AG08395 (cell line): ENCODE measurements around the gene ADGRB3.
"Not testable (repeated sequence)": the region's sequence is repeated elsewhere in the genome, so short reads cannot be mapped to it uniquely, and the experiment has no call there.

Experiments
- DNase-seq: peaks from one replicate; pipeline ENCODE4 v3.0.0; 2012; ENCODE audit warnings: mixed read lengths, low spot score

ADGRB3 gene

DNA sequence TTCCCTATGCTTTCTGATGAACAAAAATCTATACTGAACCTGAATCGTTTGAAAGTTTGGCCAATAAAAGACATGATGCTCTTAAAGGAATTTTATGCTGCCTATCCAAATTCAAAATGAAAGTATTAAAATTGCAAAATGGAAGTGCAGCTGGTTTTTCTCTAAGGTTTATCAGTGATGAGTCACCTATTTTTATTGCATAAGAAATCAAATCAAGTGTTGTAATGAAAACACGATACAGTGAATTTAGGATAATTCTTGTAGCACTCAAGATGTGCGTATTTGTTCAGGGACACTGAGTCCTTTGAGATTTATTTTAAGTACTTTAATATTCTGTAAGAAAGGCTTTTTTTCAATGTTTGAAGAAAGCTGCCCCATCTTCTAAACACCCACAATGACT is 409.5 kb downstream of the ADGRB3 start:
- DNase-seq: no peak

DNA sequence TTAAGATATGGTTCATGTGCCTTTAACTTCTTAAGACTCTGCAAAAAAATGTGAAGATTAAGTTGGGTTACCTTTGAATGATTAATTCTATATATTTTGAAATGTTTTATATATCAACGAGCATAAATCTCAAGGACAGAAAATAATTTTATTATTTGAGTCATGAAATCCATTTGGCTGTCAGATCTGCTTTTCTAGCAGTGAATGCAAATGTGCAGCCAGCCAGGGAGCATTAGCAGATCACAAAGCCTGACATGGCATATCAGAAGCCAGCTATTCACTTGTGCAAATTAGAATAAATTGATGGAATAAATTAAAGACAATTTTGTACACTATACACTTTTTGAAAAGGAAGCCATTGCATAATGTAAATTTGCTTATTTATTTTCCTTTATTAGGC is 424.3 kb downstream of the ADGRB3 start:
- DNase-seq: no peak

DNA sequence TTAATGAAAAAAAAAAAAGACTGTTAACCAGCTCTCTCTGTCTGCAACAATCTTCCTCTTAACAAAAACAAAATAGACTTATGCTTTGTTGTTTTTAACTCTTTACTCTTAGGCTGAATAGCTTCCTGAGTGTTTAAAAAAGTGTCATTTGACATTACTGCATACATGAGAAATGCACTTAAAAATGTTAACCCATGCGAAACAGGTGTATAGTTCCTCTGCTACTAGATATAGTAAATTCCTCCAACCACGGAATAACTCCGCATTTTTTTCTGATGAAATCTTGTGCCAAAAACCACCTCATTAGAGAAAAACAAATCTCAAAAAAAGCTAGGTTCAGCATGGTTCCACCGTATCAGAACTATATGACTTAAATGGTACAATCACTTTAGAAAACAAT is 426.0 kb downstream of the ADGRB3 start:
- no peak for DNase-seq

DNA sequence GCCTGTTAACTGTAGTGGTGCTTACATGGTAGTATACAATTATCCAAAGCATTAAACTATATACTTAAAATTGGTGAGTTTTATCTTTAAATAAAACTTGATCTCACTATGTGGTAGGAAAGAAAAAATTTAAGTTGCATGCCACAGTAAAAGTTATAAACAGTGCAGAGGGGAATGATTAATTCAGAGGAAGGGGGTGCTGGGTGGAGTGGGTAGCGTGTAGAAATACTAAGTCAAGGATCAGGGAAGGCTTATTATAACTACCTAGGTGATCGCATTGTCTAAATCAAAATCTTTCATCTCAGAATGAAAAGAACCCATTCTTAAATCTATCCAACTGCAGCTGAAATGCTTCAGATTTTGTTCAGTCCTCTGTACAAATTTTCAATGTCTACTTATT is 428.3 kb downstream of the ADGRB3 start:
- DNase-seq: no peak

DNA sequence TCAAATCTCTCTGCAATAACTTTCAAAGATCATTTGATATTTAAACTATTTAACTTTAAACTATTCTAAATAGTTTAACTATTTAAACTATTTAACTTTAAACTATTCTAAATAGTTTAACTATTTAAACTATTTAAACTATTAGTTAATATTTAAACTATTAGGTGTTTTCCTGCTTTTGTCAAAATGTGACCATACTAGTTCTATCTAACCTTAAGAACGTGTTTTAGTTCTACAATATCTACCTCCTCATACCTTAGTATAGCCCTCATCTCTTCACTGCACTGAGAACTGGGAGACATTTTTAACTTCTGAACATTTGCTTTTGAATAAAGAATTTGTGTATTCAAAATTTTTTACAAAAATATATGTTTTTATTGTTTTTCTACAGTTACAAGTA is 429.1 kb downstream of the ADGRB3 start:
- no peak for DNase-seq

DNA sequence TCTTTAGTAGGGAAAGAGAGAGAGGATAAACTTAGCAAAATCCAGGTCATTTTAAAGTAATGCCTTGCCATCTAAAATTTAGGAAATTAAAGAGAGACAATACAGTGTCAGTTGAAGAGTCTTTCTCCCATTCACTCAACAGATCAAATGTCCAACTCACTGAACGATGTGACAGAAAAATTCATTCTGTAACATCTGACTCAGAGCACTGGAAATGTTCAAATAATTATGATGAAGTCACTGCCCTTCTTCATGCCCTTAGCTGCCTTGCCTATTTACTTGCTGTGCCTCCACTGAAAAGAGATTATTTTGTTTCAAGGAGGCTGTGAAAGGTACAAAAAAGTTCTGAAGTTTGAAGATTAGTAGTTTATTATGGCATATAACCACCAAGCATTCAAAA is 434.8 kb downstream of the ADGRB3 start:
- DNase-seq: no peak

DNA sequence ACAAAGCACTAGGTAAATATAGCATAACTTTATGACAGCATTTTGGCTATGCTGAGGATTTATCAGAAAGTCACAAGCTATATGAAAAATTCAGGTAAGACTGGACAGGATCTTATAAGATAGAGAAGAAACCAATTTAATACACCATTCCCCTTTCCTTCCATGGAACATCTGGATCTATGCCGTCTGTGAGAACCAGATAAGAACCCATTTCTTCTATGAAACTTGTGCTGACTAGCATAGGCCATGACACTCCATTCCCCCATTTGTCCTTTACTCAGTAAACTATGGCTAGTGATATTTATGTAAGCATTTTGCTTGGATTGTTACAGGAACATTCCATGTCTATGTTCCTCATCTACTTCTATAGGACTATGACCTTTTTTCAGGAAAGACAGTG is 437.7 kb downstream of the ADGRB3 start:
- DNase-seq: no peak

- no peak for DNase-seq
These were observed 449.8 kb downstream of the ADGRB3 start for GRCh38 chr6:69084746-69085335.

DNA sequence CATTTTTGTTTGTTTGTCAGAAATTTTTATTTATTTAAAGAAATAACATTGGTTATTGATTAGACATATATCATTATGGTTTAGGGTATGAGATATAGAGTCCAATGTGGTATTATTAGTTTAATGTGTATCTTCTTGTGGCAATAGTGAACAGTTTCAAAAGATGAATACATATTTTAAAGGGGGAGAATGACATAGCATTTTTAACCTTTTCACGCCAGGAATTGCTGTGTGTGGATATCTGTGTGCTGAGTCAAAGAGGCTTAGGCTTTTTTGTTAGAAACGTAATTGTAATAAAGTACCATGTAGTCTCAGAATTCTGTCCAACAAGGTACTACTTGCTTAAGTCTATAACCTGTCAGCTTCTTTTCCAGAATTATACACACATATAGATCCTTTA is 451.6 kb downstream of the ADGRB3 start:
- no peak for DNase-seq

GRCh38 chr6:69089539-69089938 is 454.5 kb downstream of the ADGRB3 start:
- DNase-seq: no peak

GRCh38 chr6:69090132-69090531 is 455.1 kb downstream of the ADGRB3 start:
- peak; percentile 27 for DNase-seq

- no peak for DNase-seq
These were observed 461.6 kb downstream of the ADGRB3 start for GRCh38 chr6:69096681-69097080.

GRCh38 chr6:69097948-69098347 is 462.9 kb downstream of the ADGRB3 start:
- no peak for DNase-seq

- DNase-seq: no peak
These were observed 463.8 kb downstream of the ADGRB3 start for GRCh38 chr6:69098910-69099309.

DNA sequence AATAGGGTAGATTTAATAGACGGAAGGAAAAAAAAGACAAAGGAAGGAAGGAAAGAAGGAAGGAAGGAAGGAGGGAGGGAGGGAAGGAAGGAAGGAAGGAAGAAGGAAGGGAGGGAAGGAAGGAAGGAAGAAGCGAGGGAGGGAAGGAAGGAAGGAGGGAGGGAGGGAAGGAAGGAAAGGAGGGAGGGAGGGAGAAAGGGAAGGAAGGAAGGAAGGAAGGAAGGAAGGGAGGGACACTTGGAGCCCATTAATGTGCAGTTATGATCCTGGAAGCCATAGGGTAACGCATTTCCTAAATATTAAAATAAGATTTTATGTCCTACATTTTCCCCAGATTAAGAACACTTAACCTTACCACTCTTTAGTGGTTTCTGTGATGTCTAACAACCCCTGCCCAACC is 465.7 kb downstream of the ADGRB3 start:
- DNase-seq: no peak

- DNase-seq: no peak
These were observed 467.3 kb downstream of the ADGRB3 start for GRCh38 chr6:69102416-69102815.

GRCh38 chr6:69105288-69105687 is 470.2 kb downstream of the ADGRB3 start:
- DNase-seq: no peak

DNA sequence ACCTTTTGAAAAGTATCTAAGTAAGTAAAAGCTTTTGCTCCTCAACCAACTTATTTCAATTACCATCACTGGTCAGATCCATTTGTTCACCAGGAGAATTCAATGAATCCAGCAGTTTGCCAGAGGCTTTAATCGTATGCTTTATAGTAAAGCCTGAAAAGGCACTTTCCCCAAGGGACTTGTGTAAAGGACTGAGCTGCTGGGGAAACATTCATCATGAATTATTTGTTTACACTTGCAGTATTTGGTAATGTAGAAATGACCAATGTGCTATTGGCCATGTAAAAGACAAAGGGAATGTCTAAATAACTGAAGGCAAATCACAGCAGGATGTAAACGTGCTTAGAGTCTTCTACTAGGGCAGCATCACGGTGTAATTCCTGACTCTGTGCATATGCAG is 471.4 kb downstream of the ADGRB3 start:
- DNase-seq: no peak

DNA sequence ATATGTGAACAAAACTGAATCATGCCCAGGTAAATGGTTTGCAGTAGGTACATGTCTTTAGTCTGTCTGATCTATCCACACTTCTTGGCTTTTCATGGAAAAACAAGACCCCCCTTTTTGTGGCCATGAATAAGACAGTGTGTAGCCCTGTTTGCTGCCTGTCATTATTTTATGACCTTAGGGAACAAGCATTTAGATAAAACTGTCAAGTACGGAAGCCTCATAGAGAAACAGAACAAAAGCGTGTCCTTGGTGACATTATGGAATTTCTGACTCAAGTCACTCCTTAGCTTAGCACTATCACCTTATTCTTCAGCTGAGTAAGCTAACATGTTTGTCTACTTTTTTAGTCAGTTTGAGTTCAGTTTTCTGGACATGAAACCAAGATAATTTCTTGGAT is 476.2 kb downstream of the ADGRB3 start:
- DNase-seq: no peak

DNA sequence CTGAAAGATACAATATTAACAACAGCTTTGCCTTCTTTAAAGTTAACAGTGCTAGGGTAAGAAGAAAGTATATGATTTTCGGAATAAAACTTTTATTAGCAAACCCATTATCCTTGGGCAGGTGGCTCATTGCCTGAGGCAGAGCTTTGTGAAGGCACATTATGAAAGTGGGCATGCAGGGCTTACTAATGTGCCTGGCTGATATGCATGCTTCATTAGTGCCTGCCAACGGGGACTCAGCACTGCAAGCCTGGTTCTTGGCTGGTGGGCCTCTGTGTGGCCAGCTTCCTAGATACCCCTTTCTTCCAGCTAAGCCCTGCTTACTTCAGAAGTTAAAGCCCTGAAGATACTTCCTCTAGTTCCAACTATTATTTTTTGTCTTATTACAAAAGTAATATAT is 481.6 kb downstream of the ADGRB3 start:
- DNase-seq: no peak

DNA sequence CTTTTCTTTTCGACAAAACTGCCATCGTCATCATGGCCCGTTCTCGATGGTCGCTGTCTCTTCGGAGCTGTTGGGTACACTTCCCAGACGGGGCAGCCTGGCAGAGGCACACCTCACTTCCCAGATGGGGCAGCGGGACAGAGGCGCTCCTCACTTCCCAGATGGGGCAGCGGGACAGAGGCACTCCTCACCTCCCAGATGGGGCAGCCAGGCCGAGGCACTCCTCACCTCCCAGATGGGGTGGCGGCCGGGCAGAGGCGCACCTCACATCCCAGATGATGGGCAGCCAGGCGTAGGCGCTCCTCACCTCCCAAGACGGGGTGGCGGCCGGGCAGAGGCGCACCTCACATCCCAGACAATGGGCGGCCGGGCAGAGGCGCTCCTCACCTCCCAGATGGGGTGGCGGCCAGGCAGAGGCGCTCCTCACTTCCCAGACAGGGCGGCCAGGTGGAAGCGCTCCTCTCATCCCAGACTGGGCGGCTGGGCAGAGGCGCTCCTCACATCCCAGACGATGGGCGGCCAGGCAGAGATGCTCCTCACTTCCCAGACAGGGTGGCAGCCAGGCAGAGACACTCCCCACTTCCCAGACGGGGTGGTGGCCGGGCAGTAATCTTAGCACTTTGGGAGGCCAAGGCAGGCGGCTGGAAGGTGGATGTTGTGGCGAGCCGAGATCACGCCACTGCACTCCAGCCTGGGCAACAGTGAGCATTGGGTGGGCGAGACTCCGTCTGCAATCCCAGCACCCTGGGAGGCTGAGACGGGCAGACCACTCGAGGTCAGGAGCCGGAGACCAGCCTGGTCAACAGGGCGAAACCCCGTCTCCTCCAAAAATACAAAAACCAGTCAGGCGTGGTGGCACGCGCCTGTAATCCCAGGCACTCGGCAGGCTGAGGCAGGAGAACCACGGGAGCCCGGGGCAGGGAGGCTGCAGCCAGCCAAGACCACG is 486.7 kb downstream of the ADGRB3 start:
- not testable (repeated sequence) for DNase-seq

GRCh38 chr6:69122407-69122773 is 487.3 kb downstream of the ADGRB3 start:
- no peak for DNase-seq

DNA sequence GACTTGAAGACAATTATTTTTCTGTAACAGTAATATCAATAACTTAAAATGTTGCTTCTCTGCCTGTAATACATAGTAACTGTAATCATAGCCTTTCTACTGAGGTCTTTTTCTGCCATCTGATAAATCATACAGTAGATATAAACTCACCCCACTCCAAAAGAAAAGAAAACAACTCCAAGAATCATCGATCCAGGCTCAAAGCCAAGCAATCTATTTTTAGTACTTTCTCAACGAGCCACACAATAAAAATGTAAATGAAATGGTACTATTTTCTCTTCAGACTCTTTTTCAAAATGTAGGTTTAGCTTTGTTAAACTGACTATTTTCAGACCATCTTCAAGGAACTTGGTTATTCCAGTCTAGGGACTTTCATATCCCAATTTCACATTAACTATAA is 493.3 kb downstream of the ADGRB3 start:
- DNase-seq: no peak

DNA sequence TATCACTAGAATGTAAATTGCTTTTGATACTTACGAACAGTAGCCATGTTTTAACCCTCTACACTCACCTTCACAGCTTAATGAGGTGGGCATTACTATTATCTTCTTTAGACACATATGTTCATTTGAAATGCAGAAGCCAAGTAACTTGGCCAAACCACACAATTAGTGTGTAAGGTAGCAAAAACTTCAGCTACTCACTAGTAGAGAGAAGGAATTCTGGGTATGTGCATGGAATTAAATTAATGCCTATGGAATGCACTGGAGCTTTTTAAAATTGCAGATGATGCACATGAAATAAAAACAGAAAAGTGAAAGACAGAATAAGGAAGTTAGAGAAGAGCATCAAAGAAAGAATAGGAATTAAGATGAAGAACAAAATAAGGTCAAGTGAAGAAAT is 494.0 kb downstream of the ADGRB3 start:
- no peak for DNase-seq
